SK-N-SH treated with all-trans-retinoic acid at 6 μM for 48 hours (cell line): Measurements from ENCODE around the gene TAS2R39.
"Not testable (repeated sequence)": the region's sequence is repeated elsewhere in the genome, so short reads cannot be mapped to it uniquely, and the experiment has no call there.

ENCODE experiments used
- ATAC-seq: fragments of 200-7000 bp; cut with Tn5 transposase; 3 replicates; pipeline ENCODE4 v1.9.1; 2020; ENCODE audit warnings: mild to moderate bottlenecking, moderate library complexity
- ARNTL ChIP-seq: fragments of 450-650 bp; formaldehyde crosslinking; IDR thresholded peaks from 2 replicates; pipeline ENCODE4 v1.5.0; 2020; ENCODE audit warnings: low read depth, mild to moderate bottlenecking, moderate library complexity, borderline replicate concordance
- BACH2 ChIP-seq: fragments of 250-450 bp; sonication (Bioruptor Pico); IDR thresholded peaks from 2 replicates; pipeline ENCODE4 v1.9.0; 2021; ENCODE audit warnings: mild to moderate bottlenecking, borderline replicate concordance
- CSDC2 ChIP-seq: fragments of 250-450 bp; sonication (Bioruptor Pico); IDR thresholded peaks from 2 replicates; pipeline ENCODE4 v1.5.0; 2020; ENCODE audit warnings: mild to moderate bottlenecking, moderate library complexity
- ESRRG ChIP-seq: fragments of 250-450 bp; sonication (Bioruptor Pico); IDR thresholded peaks from 2 replicates; pipeline ENCODE4 v1.6.1; 2021; ENCODE audit warnings: mild to moderate bottlenecking
- PPARA ChIP-seq: fragments of 250-450 bp; sonication (Bioruptor Pico); IDR thresholded peaks from 2 replicates; pipeline ENCODE4 v1.5.0; 2020; ENCODE audit warnings: mild to moderate bottlenecking, borderline replicate concordance
- RARB ChIP-seq: fragments of 250-450 bp; sonication (Bioruptor Pico); IDR thresholded peaks from 2 replicates; pipeline ENCODE4 v1.8.0; 2021; ENCODE audit warnings: mild to moderate bottlenecking, moderate library complexity
- SNAI2 ChIP-seq: fragments of 250-450 bp; sonication (Bioruptor Pico); IDR thresholded peaks from 2 replicates; pipeline ENCODE4 v1.5.0; 2020; ENCODE audit warnings: mild to moderate bottlenecking, moderate library complexity
- TCF4 ChIP-seq: fragments of 250-450 bp; sonication (Bioruptor Pico); IDR thresholded peaks from 2 replicates; pipeline ENCODE4 v1.8.0; 2021; ENCODE audit warnings: mild to moderate bottlenecking, moderate library complexity, borderline replicate concordance
- TOX ChIP-seq: fragments of 250-450 bp; sonication (Bioruptor Pico); IDR thresholded peaks from 2 replicates; pipeline ENCODE4 v1.8.0; 2021; ENCODE audit warnings: mild to moderate bottlenecking, moderate library complexity, borderline replicate concordance
- ZC3H10 ChIP-seq: fragments of 250-450 bp; sonication (Bioruptor Pico); IDR thresholded peaks from 2 replicates; pipeline ENCODE4 v1.5.1; 2021; ENCODE audit warnings: mild to moderate bottlenecking, moderate library complexity
- ZFP3 ChIP-seq: fragments of 250-450 bp; sonication (Bioruptor Pico); IDR thresholded peaks from 2 replicates; pipeline ENCODE4 v1.5.0; 2020; ENCODE audit warnings: mild to moderate bottlenecking, moderate library complexity
- ZNF565 ChIP-seq: fragments of 450-650 bp; formaldehyde crosslinking; conservative IDR thresholded peaks from 2 replicates; pipeline ENCODE4 v1.5.0; 2020; ENCODE audit warnings: low read depth, mild to moderate bottlenecking, moderate library complexity
- ZNF8 ChIP-seq: fragments of 450-650 bp; formaldehyde crosslinking; IDR thresholded peaks from 2 replicates; pipeline ENCODE4 v1.5.0; 2020; ENCODE audit warnings: mild to moderate bottlenecking, moderate library complexity
- TF ChIP-seq, protein P1 (sequence below): fragments of 250-450 bp; sonication (Bioruptor Pico); IDR thresholded peaks from 2 replicates; pipeline ENCODE4 v1.5.1; 2021; ENCODE audit warnings: mild to moderate bottlenecking, moderate library complexity
- TF ChIP-seq, protein P2 (sequence below): fragments of 250-450 bp; sonication (Bioruptor Pico); IDR thresholded peaks from 2 replicates; pipeline ENCODE4 v1.8.0; 2021; ENCODE audit warnings: low read depth, mild to moderate bottlenecking, moderate library complexity, borderline replicate concordance
- TF ChIP-seq, protein P3 (sequence below): fragments of 250-450 bp; sonication (Bioruptor Pico); IDR thresholded peaks from 2 replicates; pipeline ENCODE4 v1.8.0; 2020; ENCODE audit warnings: mild to moderate bottlenecking, moderate library complexity, borderline replicate concordance
- TF ChIP-seq, protein P4 (sequence below): fragments of 250-450 bp; sonication (Bioruptor Pico); IDR thresholded peaks from 2 replicates; pipeline ENCODE4 v1.5.0; 2020; ENCODE audit warnings: mild to moderate bottlenecking, moderate library complexity

TAS2R39 gene

DNA sequence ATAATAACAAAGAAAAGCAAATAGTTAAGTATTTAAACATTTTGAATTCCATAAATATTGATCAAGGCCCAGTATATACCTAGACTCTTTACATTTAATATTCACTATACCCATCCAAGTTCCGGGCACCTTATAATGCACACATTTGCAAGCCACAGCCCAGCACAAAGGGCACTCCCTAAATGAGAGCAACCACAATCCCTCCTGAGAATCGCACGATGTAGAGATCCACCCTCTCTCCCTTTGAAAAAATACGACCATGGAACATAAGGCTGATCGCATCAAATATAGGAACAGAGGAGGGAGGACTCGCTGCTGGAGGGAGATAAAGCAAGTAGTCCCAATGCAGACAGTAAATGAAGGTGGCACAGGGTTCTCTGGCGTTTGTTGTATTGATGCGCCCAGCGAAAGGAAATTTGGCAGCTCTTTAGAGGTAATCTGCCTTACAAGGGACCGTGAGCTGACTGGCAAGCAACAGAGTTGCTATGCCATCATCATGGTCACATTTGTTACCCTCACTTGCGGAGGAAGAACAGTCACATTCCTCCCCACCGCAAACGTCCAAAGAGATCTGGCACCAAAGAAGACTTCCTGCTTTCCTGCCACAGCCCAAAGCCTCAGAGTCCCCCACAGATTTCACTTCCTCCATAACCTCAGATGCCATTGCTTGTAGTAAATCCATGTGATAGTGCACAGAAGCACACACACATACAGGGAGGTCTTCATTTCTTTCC is 22.5 kb downstream of the TAS2R39 start:
- TF ChIP-seq BACH2 (CRISPR knock-in tag) (no peak), ZFP3 (CRISPR knock-in tag) (no peak), TOX (no peak), ARNTL (CRISPR knock-in tag) (no peak), ESRRG (CRISPR knock-in tag) (no peak), SNAI2 (CRISPR knock-in tag) (no peak), CSDC2 (no peak), PPARA (CRISPR knock-in tag) (no peak), RARB (no peak)
- TF ChIP-seq, protein P1, sequence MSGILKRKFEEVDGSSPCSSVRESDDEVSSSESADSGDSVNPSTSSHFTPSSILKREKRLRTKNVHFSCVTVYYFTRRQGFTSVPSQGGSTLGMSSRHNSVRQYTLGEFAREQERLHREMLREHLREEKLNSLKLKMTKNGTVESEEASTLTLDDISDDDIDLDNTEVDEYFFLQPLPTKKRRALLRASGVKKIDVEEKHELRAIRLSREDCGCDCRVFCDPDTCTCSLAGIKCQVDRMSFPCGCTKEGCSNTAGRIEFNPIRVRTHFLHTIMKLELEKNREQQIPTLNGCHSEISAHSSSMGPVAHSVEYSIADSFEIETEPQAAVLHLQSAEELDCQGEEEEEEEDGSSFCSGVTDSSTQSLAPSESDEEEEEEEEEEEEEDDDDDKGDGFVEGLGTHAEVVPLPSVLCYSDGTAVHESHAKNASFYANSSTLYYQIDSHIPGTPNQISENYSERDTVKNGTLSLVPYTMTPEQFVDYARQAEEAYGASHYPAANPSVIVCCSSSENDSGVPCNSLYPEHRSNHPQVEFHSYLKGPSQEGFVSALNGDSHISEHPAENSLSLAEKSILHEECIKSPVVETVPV (CRISPR knock-in tag), result no peak
- ATAC-seq, result no peak; the same call in 2 of the 3 replicates

DNA sequence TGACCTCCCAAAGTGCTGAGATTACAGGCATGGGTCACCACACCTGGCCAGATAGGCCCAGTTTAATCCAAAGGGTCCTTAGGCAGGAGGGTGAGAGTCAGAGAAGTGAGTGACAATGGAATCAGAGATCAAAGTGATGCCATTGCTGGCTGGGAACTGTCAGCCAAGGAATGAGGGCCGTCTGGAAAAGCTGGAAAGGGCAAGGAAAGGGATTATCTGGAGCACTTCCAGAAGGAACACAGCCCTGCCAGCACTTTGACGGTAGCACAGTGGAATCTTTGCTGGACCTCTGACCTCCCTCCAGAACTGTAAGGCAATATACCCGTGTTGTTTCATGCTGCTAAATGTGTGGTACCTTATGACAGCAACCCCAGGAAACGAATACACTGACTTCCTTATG is 27.3 kb downstream of the TAS2R39 start:
- no peak for ATAC-seq
- TF ChIP-seq RARB (no peak), ZC3H10 (CRISPR knock-in tag) (no peak), TCF4 (CRISPR knock-in tag) (no peak), TOX (no peak), PPARA (CRISPR knock-in tag) (no peak), BACH2 (CRISPR knock-in tag) (no peak), SNAI2 (CRISPR knock-in tag) (no peak), ESRRG (CRISPR knock-in tag) (no peak)
- TF ChIP-seq, protein P2, sequence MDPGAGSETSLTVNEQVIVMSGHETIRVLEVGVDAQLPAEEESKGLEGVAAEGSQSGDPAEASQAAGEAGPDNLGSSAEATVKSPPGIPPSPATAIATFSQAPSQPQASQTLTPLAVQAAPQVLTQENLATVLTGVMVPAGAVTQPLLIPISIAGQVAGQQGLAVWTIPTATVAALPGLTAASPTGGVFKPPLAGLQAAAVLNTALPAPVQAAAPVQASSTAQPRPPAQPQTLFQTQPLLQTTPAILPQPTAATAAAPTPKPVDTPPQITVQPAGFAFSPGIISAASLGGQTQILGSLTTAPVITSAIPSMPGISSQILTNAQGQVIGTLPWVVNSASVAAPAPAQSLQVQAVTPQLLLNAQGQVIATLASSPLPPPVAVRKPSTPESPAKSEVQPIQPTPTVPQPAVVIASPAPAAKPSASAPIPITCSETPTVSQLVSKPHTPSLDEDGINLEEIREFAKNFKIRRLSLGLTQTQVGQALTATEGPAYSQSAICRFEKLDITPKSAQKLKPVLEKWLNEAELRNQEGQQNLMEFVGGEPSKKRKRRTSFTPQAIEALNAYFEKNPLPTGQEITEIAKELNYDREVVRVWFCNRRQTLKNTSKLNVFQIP, result no peak

DNA sequence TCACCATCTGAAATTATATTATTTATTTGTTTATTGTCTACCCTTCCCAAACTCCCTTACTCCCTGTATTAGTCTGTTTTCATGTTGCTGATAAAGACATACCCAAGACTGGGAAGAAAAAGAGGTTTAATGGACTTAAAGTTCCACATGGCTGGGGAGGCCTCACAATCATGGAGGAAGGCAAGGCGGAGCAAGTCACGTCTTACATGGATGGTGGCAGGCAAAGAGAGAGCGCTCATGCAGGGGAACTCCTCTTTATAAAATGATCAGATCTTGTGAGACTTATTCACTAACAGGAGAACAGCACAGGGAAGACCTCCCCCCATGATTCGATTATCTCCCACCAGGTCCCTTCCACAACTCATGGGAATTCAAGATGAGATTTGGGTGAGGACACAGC is 30.3 kb downstream of the TAS2R39 start:
- ATAC-seq, result not testable (repeated sequence)

DNA sequence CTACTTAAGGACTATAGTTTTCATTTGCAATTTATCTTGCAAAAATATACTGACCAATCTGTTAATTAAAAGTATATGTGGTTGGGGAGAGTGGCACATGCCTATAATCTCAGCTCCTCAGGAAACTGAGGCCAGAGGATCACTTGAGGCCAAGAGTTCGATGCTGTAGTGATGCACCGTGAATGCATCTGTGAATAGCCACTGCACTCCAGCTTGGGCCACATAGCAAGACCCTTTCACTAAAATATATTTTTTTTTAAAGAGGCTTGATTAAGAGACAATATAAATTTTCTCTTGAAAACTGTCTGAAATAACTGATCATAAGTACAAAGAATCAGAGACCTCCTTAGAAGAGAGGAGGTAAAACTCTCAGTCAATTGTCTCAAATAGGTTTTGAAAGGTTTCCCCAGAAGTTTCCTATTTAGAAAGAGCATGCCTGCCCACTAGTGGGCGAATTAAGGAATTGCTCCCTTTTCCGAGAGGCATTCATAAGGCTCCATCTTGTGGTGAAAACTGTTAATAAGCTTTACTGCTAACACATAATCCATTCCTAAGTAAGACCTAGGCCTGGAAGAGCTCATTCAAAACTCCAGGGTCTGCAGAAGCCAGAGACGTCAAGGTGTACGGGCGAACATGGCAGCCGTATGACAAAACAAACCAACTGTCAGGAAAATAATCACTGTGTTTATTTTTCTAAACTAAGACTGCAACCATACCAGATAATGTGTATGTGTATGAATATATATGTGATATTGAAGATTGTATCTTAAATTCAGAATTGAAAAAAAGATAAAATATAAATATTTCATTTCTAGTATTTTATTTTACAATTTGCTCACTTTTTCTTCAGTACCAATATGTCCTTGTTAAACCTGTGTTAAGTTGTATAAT is 31.8 kb downstream of the TAS2R39 start:
- peak; percentile 94 for ATAC-seq
- TF ChIP-seq ESRRG (CRISPR knock-in tag) (no peak), TCF4 (CRISPR knock-in tag) (no peak), CSDC2 (no peak), ZNF565 (CRISPR knock-in tag) (no peak), ZFP3 (CRISPR knock-in tag) (no peak), SNAI2 (CRISPR knock-in tag) (no peak), ZNF8 (no peak), ZC3H10 (CRISPR knock-in tag) (no peak), TOX (no peak)
- TF ChIP-seq, protein P3, sequence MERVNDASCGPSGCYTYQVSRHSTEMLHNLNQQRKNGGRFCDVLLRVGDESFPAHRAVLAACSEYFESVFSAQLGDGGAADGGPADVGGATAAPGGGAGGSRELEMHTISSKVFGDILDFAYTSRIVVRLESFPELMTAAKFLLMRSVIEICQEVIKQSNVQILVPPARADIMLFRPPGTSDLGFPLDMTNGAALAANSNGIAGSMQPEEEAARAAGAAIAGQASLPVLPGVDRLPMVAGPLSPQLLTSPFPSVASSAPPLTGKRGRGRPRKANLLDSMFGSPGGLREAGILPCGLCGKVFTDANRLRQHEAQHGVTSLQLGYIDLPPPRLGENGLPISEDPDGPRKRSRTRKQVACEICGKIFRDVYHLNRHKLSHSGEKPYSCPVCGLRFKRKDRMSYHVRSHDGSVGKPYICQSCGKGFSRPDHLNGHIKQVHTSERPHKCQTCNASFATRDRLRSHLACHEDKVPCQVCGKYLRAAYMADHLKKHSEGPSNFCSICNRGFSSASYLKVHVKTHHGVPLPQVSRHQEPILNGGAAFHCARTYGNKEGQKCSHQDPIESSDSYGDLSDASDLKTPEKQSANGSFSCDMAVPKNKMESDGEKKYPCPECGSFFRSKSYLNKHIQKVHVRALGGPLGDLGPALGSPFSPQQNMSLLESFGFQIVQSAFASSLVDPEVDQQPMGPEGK (CRISPR knock-in tag), result no peak
- TF ChIP-seq, protein P4, sequence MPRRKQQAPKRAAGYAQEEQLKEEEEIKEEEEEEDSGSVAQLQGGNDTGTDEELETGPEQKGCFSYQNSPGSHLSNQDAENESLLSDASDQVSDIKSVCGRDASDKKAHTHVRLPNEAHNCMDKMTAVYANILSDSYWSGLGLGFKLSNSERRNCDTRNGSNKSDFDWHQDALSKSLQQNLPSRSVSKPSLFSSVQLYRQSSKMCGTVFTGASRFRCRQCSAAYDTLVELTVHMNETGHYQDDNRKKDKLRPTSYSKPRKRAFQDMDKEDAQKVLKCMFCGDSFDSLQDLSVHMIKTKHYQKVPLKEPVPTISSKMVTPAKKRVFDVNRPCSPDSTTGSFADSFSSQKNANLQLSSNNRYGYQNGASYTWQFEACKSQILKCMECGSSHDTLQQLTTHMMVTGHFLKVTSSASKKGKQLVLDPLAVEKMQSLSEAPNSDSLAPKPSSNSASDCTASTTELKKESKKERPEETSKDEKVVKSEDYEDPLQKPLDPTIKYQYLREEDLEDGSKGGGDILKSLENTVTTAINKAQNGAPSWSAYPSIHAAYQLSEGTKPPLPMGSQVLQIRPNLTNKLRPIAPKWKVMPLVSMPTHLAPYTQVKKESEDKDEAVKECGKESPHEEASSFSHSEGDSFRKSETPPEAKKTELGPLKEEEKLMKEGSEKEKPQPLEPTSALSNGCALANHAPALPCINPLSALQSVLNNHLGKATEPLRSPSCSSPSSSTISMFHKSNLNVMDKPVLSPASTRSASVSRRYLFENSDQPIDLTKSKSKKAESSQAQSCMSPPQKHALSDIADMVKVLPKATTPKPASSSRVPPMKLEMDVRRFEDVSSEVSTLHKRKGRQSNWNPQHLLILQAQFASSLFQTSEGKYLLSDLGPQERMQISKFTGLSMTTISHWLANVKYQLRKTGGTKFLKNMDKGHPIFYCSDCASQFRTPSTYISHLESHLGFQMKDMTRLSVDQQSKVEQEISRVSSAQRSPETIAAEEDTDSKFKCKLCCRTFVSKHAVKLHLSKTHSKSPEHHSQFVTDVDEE (CRISPR knock-in tag), result no peak
- TF ChIP-seq, protein P2, result no peak
- TF ChIP-seq, protein P1 (CRISPR knock-in tag), result no peak
